Immature natural killer cell (primary cell): Measurements from ENCODE around the gene GALNT6. TPM values are rescaled to one million over a fixed set of nuclear protein-coding genes. Genes with fewer than 3 reads are reported as not detected.

Experiments used
- DNase-seq, 3 donors: peaks; one replicate each; pipeline ENCODE4 v3.0.0; 2022; ENCODE audit warnings: mixed read lengths in 1 of 3
- H3K27ac Mint-ChIP-seq, 6 donors: one replicate each; pipeline ENCODE4 v1.8.0; 2020; ENCODE audit warnings: mixed read lengths in 6 of 6, mild to moderate bottlenecking in 5 of 6, inconsistent platforms in 4 of 6, moderate library complexity in 3 of 6
- H3K27me3 Mint-ChIP-seq, 3 donors: one replicate each; pipeline ENCODE4 v1.8.0; 2020 to 2021; ENCODE audit warnings: low read depth in 3 of 3, mild to moderate bottlenecking in 3 of 3, mixed read lengths in 3 of 3, moderate library complexity in 3 of 3, inconsistent platforms in 1 of 3
- H3K36me3 Mint-ChIP-seq, 3 donors: one replicate each; pipeline ENCODE4 v1.8.0; 2020; ENCODE audit warnings: mixed read lengths in 3 of 3, inconsistent platforms in 2 of 3, mild to moderate bottlenecking in 2 of 3
- H3K4me1 Mint-ChIP-seq, 2 donors: one replicate each; pipeline ENCODE4 v1.8.0; 2020; ENCODE audit warnings: inconsistent platforms in 2 of 2, mild to moderate bottlenecking in 2 of 2, mixed read lengths in 2 of 2, moderate library complexity in 1 of 2
- H3K4me3 Mint-ChIP-seq, 5 donors: one replicate each; pipeline ENCODE4 v1.8.0; 2020; ENCODE audit warnings: mild to moderate bottlenecking in 5 of 5, mixed read lengths in 5 of 5, inconsistent platforms in 3 of 5, moderate library complexity in 3 of 5
- H3K9me3 Mint-ChIP-seq, 6 donors: one replicate each; pipeline ENCODE4 v1.8.0; 2020; ENCODE audit warnings: mild to moderate bottlenecking in 6 of 6, mixed read lengths in 6 of 6, inconsistent platforms in 4 of 6, moderate library complexity in 3 of 6
- polyA plus RNA-seq, 3 donors: library from polyadenylated mRNA; unstranded; fragments of 300-500 nt; fragmentation: Illumina TruSeq; gene quantifications; one replicate each; pipeline ENCODE4 v1.2.3, GENCODE V29; 2021

GALNT6 gene
- polyA plus RNA-seq: 10 to 100 TPM in 1 of 3 donors, 1 to 10 TPM in 1, under 1 TPM in 1; 0.91 to 19.0 (median 9.8) TPM

- Mint-ChIP-seq H3K9me3 (no peaks in the 10 kb centered on the region), H3K36me3 (peaks cover 0 to 2% (median under 1%) of the 10 kb centered on the region in 3 donors), H3K27me3 (peaks cover 4 to 10% (median 8%) of the 10 kb centered on the region in 3 donors), H3K4me3 (peak within 1 kb of the TSS; percentile 90 to 94 (median 93)), H3K27ac (peak within 1 kb of the TSS; percentile 92 to 98 (median 95)), H3K4me1 (peaks cover 82 to 88% of the 10 kb centered on the region in 2 donors)
- peak; percentile 55 to 71 (median 68) for DNase-seq
Measured at GRCh38 chr12:51391283-51392123, at the start of gene GALNT6. Gene GALNT6 (minus strand): TSS chr12:51391406. CDS start chr12:51379781, 11,625 bp downstream.

GRCh38 chr12:51439330-51439729 is 48.1 kb upstream of the GALNT6 start:
- H3K27ac Mint-ChIP-seq: no peak overlapping the region
- H3K4me3 Mint-ChIP-seq: no peak overlapping the region
- H3K9me3 Mint-ChIP-seq: no peaks in the 10 kb centered on the region
- H3K27me3 Mint-ChIP-seq: no peaks in the 10 kb centered on the region
- DNase-seq: no peak
- H3K36me3 Mint-ChIP-seq: peaks cover 0 to 3% (median 0%) of the 10 kb centered on the region in 3 donors
- H3K4me1 Mint-ChIP-seq: no peaks in the 10 kb centered on the region

- H3K9me3 Mint-ChIP-seq: no peaks in the 10 kb centered on the region
- H3K27ac Mint-ChIP-seq: no peak overlapping the region
- H3K36me3 Mint-ChIP-seq: peaks cover 0 to 3% (median 0%) of the 10 kb centered on the region in 3 donors
- no peak overlapping the region for H3K4me3 Mint-ChIP-seq
- H3K4me1 Mint-ChIP-seq: no peaks in the 10 kb centered on the region
- peaks cover 0 to 2% (median 0%) of the 10 kb centered on the region in 3 donors for H3K27me3 Mint-ChIP-seq
- no peak for DNase-seq
Measured at GRCh38 chr12:51437431-51437830, 46.2 kb upstream of the GALNT6 start.

GRCh38 chr12:51434305-51434704 is 43.1 kb upstream of the GALNT6 start:
- Mint-ChIP-seq H3K27me3 (peaks cover 0 to 3% (median 2%) of the 10 kb centered on the region in 3 donors), H3K36me3 (peaks cover 0 to 4% (median 0%) of the 10 kb centered on the region in 3 donors), H3K4me3 (no peak overlapping the region), H3K4me1 (no peaks in the 10 kb centered on the region), H3K27ac (no peak overlapping the region), H3K9me3 (no peaks in the 10 kb centered on the region)
- DNase-seq: no peak

- DNase-seq: no peak
- no peak overlapping the region for H3K4me3 Mint-ChIP-seq
Measured at GRCh38 chr12:51432921-51433320, 41.7 kb upstream of the GALNT6 start.

GRCh38 chr12:51430196-51430895 is 39.1 kb upstream of the GALNT6 start:
- Mint-ChIP-seq H3K4me3 (no peak overlapping the region), H3K9me3 (no peaks in the 10 kb centered on the region), H3K36me3 (peaks cover 0 to 4% (median 0%) of the 10 kb centered on the region in 3 donors), H3K4me1 (peaks cover 4 to 8% of the 10 kb centered on the region in 2 donors), H3K27me3 (peaks cover 0 to 3% (median 2%) of the 10 kb centered on the region in 3 donors), H3K27ac (no peak overlapping the region)
- DNase-seq: no peak

More at GRCh38 chr12:51432921-51433320, 41.7 kb upstream of the GALNT6 start:
- no peaks in the 10 kb centered on the region for H3K4me1 Mint-ChIP-seq
- H3K36me3 Mint-ChIP-seq: peaks cover 0 to 4% (median 0%) of the 10 kb centered on the region in 3 donors
- H3K9me3 Mint-ChIP-seq: no peaks in the 10 kb centered on the region
- peaks cover 0 to 3% (median 2%) of the 10 kb centered on the region in 3 donors for H3K27me3 Mint-ChIP-seq
- peak overlapping the region in 1 of 6 donors; percentile 48 for H3K27ac Mint-ChIP-seq

GRCh38 chr12:51429700-51430099 is 38.5 kb upstream of the GALNT6 start:
- Mint-ChIP-seq H3K4me3 (no peak overlapping the region), H3K27me3 (peaks cover 0 to 3% (median 2%) of the 10 kb centered on the region in 3 donors), H3K4me1 (peaks cover 6 to 11% of the 10 kb centered on the region in 2 donors), H3K9me3 (no peaks in the 10 kb centered on the region), H3K36me3 (peaks cover 0 to 4% (median 0%) of the 10 kb centered on the region in 3 donors), H3K27ac (no peak overlapping the region)
- no peak for DNase-seq

- Mint-ChIP-seq H3K36me3 (peaks cover 0 to 4% (median 0%) of the 10 kb centered on the region in 3 donors), H3K4me3 (no peak overlapping the region), H3K27ac (peak overlapping the region in 1 of 6 donors; percentile 17), H3K27me3 (peaks cover 0 to 3% (median under 1%) of the 10 kb centered on the region in 3 donors), H3K4me1 (peaks cover 11 to 19% of the 10 kb centered on the region in 2 donors), H3K9me3 (no peaks in the 10 kb centered on the region)
- no peak for DNase-seq
Measured at GRCh38 chr12:51428256-51428655, 37.0 kb upstream of the GALNT6 start.

GRCh38 chr12:51424662-51425539 is 33.7 kb upstream of the GALNT6 start, which contains the start of gene SLC4A8:
Gene SLC4A8 (plus strand): TSS chr12:51424831. CDS start chr12:51424988, 157 bp downstream.
- DNase-seq: peak; percentile 87 to 88 (median 87)
- Mint-ChIP-seq H3K9me3 (no peaks in the 10 kb centered on the region), H3K27ac (peak within 1 kb of the TSS; percentile 40 to 81 (median 75)), H3K4me1 (peaks cover 11 to 19% of the 10 kb centered on the region in 2 donors), H3K4me3 (peak within 1 kb of the TSS; percentile 82 to 89 (median 87)), H3K36me3 (no peaks in the 10 kb centered on the region), H3K27me3 (peaks cover 0 to 4% (median 3%) of the 10 kb centered on the region in 3 donors)

- DNase-seq: no peak
- peak overlapping the region; percentile 82 to 89 (median 87) for H3K4me3 Mint-ChIP-seq
- H3K36me3 Mint-ChIP-seq: no peaks in the 10 kb centered on the region
- H3K4me1 Mint-ChIP-seq: peaks cover 11 to 19% of the 10 kb centered on the region in 2 donors
- peaks cover 2 to 3% (median 2%) of the 10 kb centered on the region in 3 donors for H3K27me3 Mint-ChIP-seq
- peak overlapping the region in 5 of 6 donors; percentile 63 to 81 (median 79) for H3K27ac Mint-ChIP-seq
- no peaks in the 10 kb centered on the region for H3K9me3 Mint-ChIP-seq
Measured at GRCh38 chr12:51424094-51424661, 33.0 kb upstream of the GALNT6 start.

GRCh38 chr12:51421266-51421884 is 30.2 kb upstream of the GALNT6 start:
- DNase-seq: peak; percentile 29 to 42 (median 37)
- peaks cover 2 to 3% (median 2%) of the 10 kb centered on the region in 3 donors for H3K27me3 Mint-ChIP-seq
- H3K4me1 Mint-ChIP-seq: peaks cover 11 to 19% of the 10 kb centered on the region in 2 donors
- H3K4me3 Mint-ChIP-seq: no peak overlapping the region
- no peaks in the 10 kb centered on the region for H3K9me3 Mint-ChIP-seq
- H3K36me3 Mint-ChIP-seq: no peaks in the 10 kb centered on the region
- peak overlapping the region in 2 of 6 donors; percentile 8 to 34 for H3K27ac Mint-ChIP-seq

- peaks cover 5 to 7% of the 10 kb centered on the region in 2 donors for H3K4me1 Mint-ChIP-seq
- peaks cover 2 to 3% (median 2%) of the 10 kb centered on the region in 3 donors for H3K27me3 Mint-ChIP-seq
Measured at GRCh38 chr12:51419425-51420193, 28.4 kb upstream of the GALNT6 start.

More at GRCh38 chr12:51419425-51420193, 28.4 kb upstream of the GALNT6 start:
- no peak for DNase-seq
- Mint-ChIP-seq H3K36me3 (no peaks in the 10 kb centered on the region), H3K4me3 (no peak overlapping the region), H3K27ac (no peak overlapping the region), H3K9me3 (no peaks in the 10 kb centered on the region)
